ENCODE measurements around the gene C20orf204. TPM values are rescaled to one million over a fixed set of nuclear protein-coding genes. Genes with fewer than 3 reads are reported as not detected.
A peak's percentile ranks its signal among the peaks of the same experiment; 100 is the strongest.

Gene C20orf204
- total and polyA plus RNA-seq, 2 donors (not counting 3 experiments of a cell fraction or from before 2014, with no cell fraction given), result 2.8 to 5.8 TPM

DNA sequence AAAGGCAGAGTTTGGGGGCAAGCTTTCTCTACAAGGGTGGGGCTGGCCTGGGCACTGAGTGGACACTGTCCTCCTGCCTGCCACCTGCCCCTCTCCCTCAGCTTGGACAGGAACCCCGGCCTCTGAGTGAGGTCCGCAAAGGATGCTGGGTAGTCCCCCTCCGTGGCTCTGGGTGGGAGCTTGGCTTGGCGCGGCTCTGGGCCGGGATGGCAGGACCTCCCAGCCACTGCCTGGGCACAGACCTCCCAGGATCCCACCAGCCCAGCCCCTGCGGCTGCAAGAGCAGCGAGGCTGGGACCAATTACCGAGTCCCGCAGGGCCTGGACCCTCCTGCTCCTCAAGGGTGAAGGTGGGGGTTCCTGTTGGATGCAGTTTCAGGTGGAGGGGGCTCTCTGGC lies 16.3 kb downstream of the C20orf204 start:
- ChIA-PET POLR2A (interaction anchor here (2.4 kb wide), 1 partner anchor 13 kb away, joined by 21 read pairs; no protein-coding TSS in a partner anchor), CTCF (interaction anchor here (1.0 to 15.2 kb wide), 2 partner anchors 13 to 72 kb away, joined by 4 to 412 read pairs; partner anchors contain the start of gene C20orf204)
- FAIRE-seq, result no peak
- Histone ChIP-seq H4K20me1 (replicated peaks; ENCODE audit: control insufficient read depth, extremely low read depth, insufficient read depth, low read length) (peaks cover 3% of the 10 kb centered on the region), H3K36me3 (ENCODE audit: control insufficient read depth in 2 of 2, extremely low read depth in 1 of 2, insufficient read depth in 2 of 2, low read length in 2 of 2) (peaks cover 7 to 8% of the 10 kb centered on the region in 2 experiments), H2AFZ (ENCODE audit: low read depth, low read length) (no peak overlapping the region), H3K9ac (replicated peaks; ENCODE audit: extremely low read depth, insufficient read depth, low read length) (no peak overlapping the region), H3K9me1 (replicated peaks; ENCODE audit: control insufficient read depth, extremely low read depth, insufficient read depth, low read length) (no peaks in the 10 kb centered on the region), H3K4me3 (replicated peaks in 1 of 3; ENCODE audit: insufficient read depth in 1 of 3, low read depth in 1 of 3, low read length in 3 of 3) (no peak overlapping the region), H3K27ac (ENCODE audit: insufficient read depth, low read depth, low read length) (peak overlapping the region; percentile 26), H3K79me2 (ENCODE audit: control insufficient read depth, insufficient read depth, low read length) (peaks cover 14% of the 10 kb centered on the region), H3K9me3 (replicated peaks; ENCODE audit: control insufficient read depth, insufficient read depth, low read length) (no peaks in the 10 kb centered on the region), H3K4me2 (ENCODE audit: insufficient read depth, low read length) (no peak overlapping the region), H3K4me1 (ENCODE audit: control insufficient read depth, extremely low read depth, insufficient read depth, low read length) (peaks cover 77% of the 10 kb centered on the region), H3K27me3 (ENCODE audit: control insufficient read depth in 2 of 2, insufficient read depth in 2 of 2, low read length in 2 of 2) (no peaks in the 10 kb centered on the region)
- dilution Hi-C loops (cut with MboI; ENCODE audit: extremely low pct_ligation_motif_present, low sequenced_read_pairs) (no loop called here), intact Hi-C loops (cut with micrococcal nuclease) (loop anchor here (10.0 kb wide), 1 partner anchor 158 kb away; the partner anchor contains the start of gene DNAJC5)
- no TSS peak for BruUV-seq (replicated peaks)
- no peak for DNase-seq (ENCODE audit: low read depth, low spot score)
- TF ChIP-seq POLR2AphosphoS5 (IDR thresholded peaks at IDR 0.05; ENCODE audit: insufficient read depth, low read depth, low read length) (no peak), EZH2 (IDR thresholded peaks at IDR 0.05; ENCODE audit: borderline replicate concordance, low read depth, low read length, severe bottlenecking) (no peak)

DNA sequence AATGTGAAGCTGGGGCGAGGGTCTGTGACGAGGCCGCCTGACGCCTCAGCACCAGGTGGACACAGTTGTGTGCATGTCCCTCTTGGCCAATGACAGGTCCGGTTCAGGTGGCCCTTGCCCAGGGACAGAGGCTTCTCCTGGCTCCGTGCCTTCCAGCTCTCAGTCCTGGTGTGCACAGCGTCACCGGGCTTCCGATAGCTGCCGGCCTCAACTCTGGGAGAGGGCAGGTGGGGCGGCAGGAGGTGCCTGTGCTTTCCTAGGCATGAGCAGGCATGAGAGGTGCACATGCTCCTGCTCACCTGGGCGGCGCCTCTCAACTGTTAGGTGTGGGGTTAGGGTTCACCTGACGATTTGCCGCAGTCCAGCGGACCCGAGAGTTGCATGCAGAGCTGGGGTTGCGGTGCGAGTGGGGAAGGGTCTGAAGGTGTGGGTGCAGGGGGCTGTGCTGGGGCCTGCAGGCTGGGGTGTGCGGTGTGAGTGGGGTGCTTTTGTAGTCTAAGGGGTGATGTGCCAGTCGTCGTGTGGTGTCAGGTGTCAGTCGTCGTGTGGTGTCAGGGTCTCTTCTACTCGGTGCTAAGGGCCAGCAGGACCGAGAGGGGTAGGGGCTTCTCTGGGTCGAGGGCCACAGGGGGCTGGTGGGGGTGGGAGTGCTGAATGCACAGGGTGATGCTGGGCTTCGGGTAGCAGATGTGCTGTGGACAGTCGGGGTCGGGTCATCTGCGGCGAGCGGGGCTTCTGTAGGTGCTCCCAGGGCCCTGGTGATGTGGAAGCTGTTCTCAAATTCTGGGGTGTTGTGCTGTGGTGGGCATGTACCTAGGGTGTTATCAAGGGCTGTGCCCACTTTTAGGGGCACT lies 17.2 kb downstream of the C20orf204 start:
- H3K4me2 ChIP-seq (ENCODE audit: insufficient read depth, low read length), result peak overlapping the region; percentile 49
- TF ChIP-seq EZH2 (IDR thresholded peaks at IDR 0.05; ENCODE audit: borderline replicate concordance, low read depth, low read length, severe bottlenecking), result no peak
- no peak for TF ChIP-seq MYC (IDR thresholded peaks at IDR 0.05; ENCODE audit: low read depth, low read length)
- TF ChIP-seq POLR2AphosphoS5 (IDR thresholded peaks at IDR 0.05; ENCODE audit: insufficient read depth, low read depth, low read length), result no peak
- TF ChIP-seq POLR2A (IDR thresholded peaks at IDR 0.05; ENCODE audit: low read depth, low read length), result no peak
- TF ChIP-seq, protein P1, sequence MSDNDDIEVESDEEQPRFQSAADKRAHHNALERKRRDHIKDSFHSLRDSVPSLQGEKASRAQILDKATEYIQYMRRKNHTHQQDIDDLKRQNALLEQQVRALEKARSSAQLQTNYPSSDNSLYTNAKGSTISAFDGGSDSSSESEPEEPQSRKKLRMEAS (IDR thresholded peaks at IDR 0.05; ENCODE audit: insufficient read depth, insufficient read length), result no peak
- TF ChIP-seq JUN (IDR thresholded peaks at IDR 0.05; ENCODE audit: borderline replicate concordance, insufficient read depth, insufficient read length, low read depth), result no peak
- TF ChIP-seq, protein P2, sequence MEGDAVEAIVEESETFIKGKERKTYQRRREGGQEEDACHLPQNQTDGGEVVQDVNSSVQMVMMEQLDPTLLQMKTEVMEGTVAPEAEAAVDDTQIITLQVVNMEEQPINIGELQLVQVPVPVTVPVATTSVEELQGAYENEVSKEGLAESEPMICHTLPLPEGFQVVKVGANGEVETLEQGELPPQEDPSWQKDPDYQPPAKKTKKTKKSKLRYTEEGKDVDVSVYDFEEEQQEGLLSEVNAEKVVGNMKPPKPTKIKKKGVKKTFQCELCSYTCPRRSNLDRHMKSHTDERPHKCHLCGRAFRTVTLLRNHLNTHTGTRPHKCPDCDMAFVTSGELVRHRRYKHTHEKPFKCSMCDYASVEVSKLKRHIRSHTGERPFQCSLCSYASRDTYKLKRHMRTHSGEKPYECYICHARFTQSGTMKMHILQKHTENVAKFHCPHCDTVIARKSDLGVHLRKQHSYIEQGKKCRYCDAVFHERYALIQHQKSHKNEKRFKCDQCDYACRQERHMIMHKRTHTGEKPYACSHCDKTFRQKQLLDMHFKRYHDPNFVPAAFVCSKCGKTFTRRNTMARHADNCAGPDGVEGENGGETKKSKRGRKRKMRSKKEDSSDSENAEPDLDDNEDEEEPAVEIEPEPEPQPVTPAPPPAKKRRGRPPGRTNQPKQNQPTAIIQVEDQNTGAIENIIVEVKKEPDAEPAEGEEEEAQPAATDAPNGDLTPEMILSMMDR (IDR thresholded peaks at IDR 0.05; ENCODE audit: extremely low read depth in 1 of 2, insufficient read depth in 1 of 2, low read depth in 1 of 2, low read length in 2 of 2), result no peak
- no peak for TF ChIP-seq GATA2 (IDR thresholded peaks at IDR 0.05; ENCODE audit: insufficient read depth, insufficient read length, low read depth, low read length)
- no peak for TF ChIP-seq FOS (IDR thresholded peaks at IDR 0.05; ENCODE audit: borderline replicate concordance, insufficient read depth, low read length)
- CTCF ChIA-PET, result interaction anchor here (0.7 to 15.2 kb wide), 9 partner anchors 9 to 515 kb away, joined by 3 to 412 read pairs (median 5); partner anchors contain the start of genes C20orf204, PRPF6, PTK6 and SAMD10
- peaks cover 2% of the 10 kb centered on the region in 2 experiments for H3K36me3 ChIP-seq (ENCODE audit: control insufficient read depth in 2 of 2, extremely low read depth in 1 of 2, insufficient read depth in 2 of 2, low read length in 2 of 2)
- no peak for DNase-seq (ENCODE audit: low read depth, low spot score)
- intact Hi-C loops (cut with micrococcal nuclease), result loop anchor here (10.0 kb wide), 1 partner anchor 158 kb away; the partner anchor contains the start of gene DNAJC5
- peaks cover 74% of the 10 kb centered on the region for H3K4me1 ChIP-seq (ENCODE audit: control insufficient read depth, extremely low read depth, insufficient read depth, low read length)
- no peak for FAIRE-seq
- H2AFZ ChIP-seq (ENCODE audit: low read depth, low read length), result no peak overlapping the region
- H3K9me3 ChIP-seq (replicated peaks; ENCODE audit: control insufficient read depth, insufficient read depth, low read length), result no peaks in the 10 kb centered on the region
- H3K9me1 ChIP-seq (replicated peaks; ENCODE audit: control insufficient read depth, extremely low read depth, insufficient read depth, low read length), result no peaks in the 10 kb centered on the region
- H3K9ac ChIP-seq (replicated peaks; ENCODE audit: extremely low read depth, insufficient read depth, low read length), result no peak overlapping the region
- dilution Hi-C loops (cut with MboI; ENCODE audit: extremely low pct_ligation_motif_present, low sequenced_read_pairs), result no loop called here
- no peaks in the 10 kb centered on the region for H3K27me3 ChIP-seq (ENCODE audit: control insufficient read depth in 2 of 2, insufficient read depth in 2 of 2, low read length in 2 of 2)
- no peak overlapping the region for H3K4me3 ChIP-seq (replicated peaks in 1 of 3; ENCODE audit: insufficient read depth in 1 of 3, low read depth in 1 of 3, low read length in 3 of 3)
- POLR2A ChIA-PET, result interaction anchor here (1.6 to 2.4 kb wide), 3 partner anchors 9 to 14 kb away, joined by 11 to 21 read pairs (median 12); partner anchors contain the start of gene TCEA2
- H4K20me1 ChIP-seq (replicated peaks; ENCODE audit: control insufficient read depth, extremely low read depth, insufficient read depth, low read length), result no peaks in the 10 kb centered on the region
- H3K27ac ChIP-seq (ENCODE audit: insufficient read depth, low read depth, low read length), result peak overlapping the region; percentile 83
- BruUV-seq (replicated peaks), result no TSS peak
- H3K79me2 ChIP-seq (ENCODE audit: control insufficient read depth, insufficient read depth, low read length), result peaks cover 6% of the 10 kb centered on the region

Measured in endothelial cell of umbilical vein (primary cell).